GM12878 (cell line): ENCODE data around the gene CLK2. TPM values are rescaled to one million over a fixed set of nuclear protein-coding genes. Genes with fewer than 3 reads are reported as not detected.

ENCODE experiments used
- ATAC-seq: fragments of 200-7000 bp; cut with Tn5 transposase; 3 replicates; pipeline ENCODE4 v1.9.1; 2020; ENCODE audit warnings: mild to moderate bottlenecking, moderate library complexity
- BruUV-seq: library from RNA; stranded (reverse); fragments of 400-500 nt; replicated peaks from 2 replicates; lab custom pipeline; 2021; lab: Mats Ljungman, UMichigan
- CTCF ChIA-PET: fragments of 300-600 bp; sonication (Branson Sonifier 250); formaldehyde crosslinking; extraction: SDS; loops from one replicate; lab custom pipeline; 2021; ENCODE audit warnings: inconsistent platforms; lab: Yijun Ruan, JAX
- POLR2A ChIA-PET: fragments of 350-600 bp; formaldehyde crosslinking; extraction: SDS; loops from one replicate; lab custom pipeline; 2021; ENCODE audit warnings: inconsistent platforms; lab: Charles Lee
- RAD21 ChIA-PET: fragments of 300-600 bp; sonication (Branson Sonifier 250); formaldehyde crosslinking; loops from one replicate; lab custom pipeline; 2023; ENCODE audit warnings: antibody characterized with exemption; ENCODE audit not compliant: unreplicated experiment; lab: Charles Lee
- SMC1A ChIA-PET: fragments of 300-600 bp; sonication (Branson Sonifier 250); formaldehyde crosslinking; loops from one replicate; lab custom pipeline; 2023; ENCODE audit not compliant: unreplicated experiment, uncharacterized antibody; lab: Charles Lee
- DNase-seq: peaks from one replicate; pipeline ENCODE4 v3.0.0-alpha.2; 2011; ENCODE audit warnings: low read depth, low spot score
- FAIRE-seq: peaks from 3 replicates; lab custom pipeline; 2011; peaks lifted over from hg19 to GRCh38; lab: Jason Lieb, UNC
- H2AFZ ChIP-seq: 2 replicates; pipeline ENCODE4 v1.6.0; 2011; ENCODE audit warnings: low read depth, low read length, control low read depth; ENCODE audit not compliant: control insufficient read depth
- H3K27ac ChIP-seq: 2 replicates; pipeline ENCODE4 v1.5.1; 2011; ENCODE audit warnings: control low read depth; ENCODE audit not compliant: control insufficient read depth, insufficient read depth
- H3K27me3 ChIP-seq, 2 experiments: replicated peaks in 1 of 2; 2 replicates each; pipeline versions ENCODE4 v1.6.0 to v1.6.1; 2011; ENCODE audit warnings: low read length in 1 of 2; ENCODE audit not compliant: control insufficient read depth in 2 of 2, insufficient read depth in 2 of 2
- H3K36me3 ChIP-seq, 2 experiments: 2 replicates each; pipeline ENCODE4 v1.5.1; 2011; ENCODE audit warnings: low read length in 1 of 2; ENCODE audit not compliant: control insufficient read depth in 2 of 2, insufficient read depth in 2 of 2
- H3K4me1 ChIP-seq: 2 replicates; pipeline ENCODE4 v1.6.1; 2011; ENCODE audit warnings: mild to moderate bottlenecking, low read length, moderate library complexity, mixed read lengths; ENCODE audit not compliant: control insufficient read depth, insufficient read depth
- H3K4me2 ChIP-seq: 2 replicates; pipeline ENCODE4 v1.6.0; 2011; ENCODE audit warnings: control low read depth; ENCODE audit not compliant: control insufficient read depth, insufficient read depth
- H3K4me3 ChIP-seq: fragments of 200-600 bp; sonication (generic); 2 replicates; pipeline ENCODE4 v1.5.1; 2016
- H3K79me2 ChIP-seq: 2 replicates; pipeline ENCODE4 v1.6.0; 2011; ENCODE audit warnings: low read length; ENCODE audit not compliant: control insufficient read depth, insufficient read depth
- H3K9ac ChIP-seq: 2 replicates; pipeline ENCODE4 v1.8.0; 2011; ENCODE audit warnings: low read length, control low read depth, mixed read lengths; ENCODE audit not compliant: control insufficient read depth, insufficient read depth
- H3K9me3 ChIP-seq: replicated peaks from 3 replicates; pipeline ENCODE4 v1.5.1; 2011; ENCODE audit warnings: mild to moderate bottlenecking, low read length; ENCODE audit not compliant: control insufficient read depth, insufficient read depth
- H4K20me1 ChIP-seq: 2 replicates; pipeline ENCODE4 v1.6.0; 2011; ENCODE audit not compliant: control insufficient read depth, insufficient read depth
- ATF3 ChIP-seq: IDR thresholded peaks from 2 replicates; pipeline ENCODE4 v1.6.1; 2011; ENCODE audit warnings: low read depth, mild to moderate bottlenecking, low read length, moderate library complexity, borderline replicate concordance; ENCODE audit errors: extremely low read depth
- FOXM1 ChIP-seq: IDR thresholded peaks from 2 replicates; pipeline ENCODE4 v1.6.1; 2012; ENCODE audit warnings: low read depth, mild to moderate bottlenecking, inconsistent platforms, low read length, moderate library complexity
- HCFC1 ChIP-seq: fragments of 150-350 bp; IDR thresholded peaks from 2 replicates; pipeline ENCODE4 v1.6.1; 2014; ENCODE audit warnings: low read length
- IRF4 ChIP-seq: IDR thresholded peaks from 2 replicates; pipeline ENCODE4 v1.6.1; 2011; ENCODE audit warnings: low read depth, low read length
- MAX ChIP-seq: IDR thresholded peaks from 2 replicates; pipeline ENCODE4 v1.6.1; 2012; ENCODE audit warnings: low read depth, low read length, improper control_type of control experiment
- NFIC ChIP-seq: IDR thresholded peaks from 2 replicates; pipeline ENCODE4 v1.6.1; 2012; ENCODE audit warnings: low read depth, mild to moderate bottlenecking, inconsistent platforms, low read length, moderate library complexity
- RAD51 ChIP-seq: fragments of 450-650 bp; IDR thresholded peaks from 2 replicates; pipeline ENCODE4 v1.6.1; 2016; ENCODE audit warnings: moderate library complexity, mild to moderate bottlenecking, inconsistent platforms
- RUNX3 ChIP-seq: IDR thresholded peaks from 2 replicates; pipeline ENCODE4 v1.6.1; 2012; ENCODE audit warnings: low read length, inconsistent platforms
- SIX5 ChIP-seq: IDR thresholded peaks from 2 replicates; pipeline ENCODE4 v1.6.1; 2011; ENCODE audit warnings: mild to moderate bottlenecking, low read depth, low read length, moderate library complexity; ENCODE audit not compliant: severe bottlenecking
- USF1 ChIP-seq: IDR thresholded peaks from 2 replicates; pipeline ENCODE4 v1.6.1; 2011; ENCODE audit warnings: borderline replicate concordance, low read depth, mild to moderate bottlenecking, moderate library complexity, mixed read lengths, low read length; ENCODE audit not compliant: insufficient read depth; ENCODE audit errors: extremely low read length
- USF2 ChIP-seq: IDR thresholded peaks from 2 replicates; pipeline ENCODE4 v1.6.1; 2011; ENCODE audit warnings: low read depth, low read length, improper control_type of control experiment, borderline replicate concordance
- WRNIP1 ChIP-seq: IDR thresholded peaks from 2 replicates; pipeline ENCODE4 v1.6.1; 2011; ENCODE audit warnings: low read depth, low read length, improper control_type of control experiment, borderline replicate concordance
- YY1 ChIP-seq: IDR thresholded peaks from 2 replicates; pipeline ENCODE4 v1.6.1; 2011; ENCODE audit warnings: low read depth, mild to moderate bottlenecking, low read length
- ZNF687 ChIP-seq: fragments of 450-650 bp; IDR thresholded peaks from 2 replicates; pipeline ENCODE4 v1.6.1; 2017; ENCODE audit warnings: mild to moderate bottlenecking, moderate library complexity
- WGBS: methylation state at CpG from one replicate; pipeline ENCODE4 v1.1.6; 2016; ENCODE audit warnings: low lambda C conversion rate; ENCODE audit not compliant: insufficient replicate concordance, insufficient coverage; ENCODE audit errors: missing lambda C conversion rate; 5-methylcytosine and 5-hydroxymethylcytosine counted together
- in situ Hi-C: fragments of 300-500 bp; cut with MboI; formaldehyde crosslinking; loops from 9 replicates; pipeline ENCODE4 v1.14.3; 2018; ENCODE audit warnings: mixed read lengths
- intact Hi-C: fragments of 100-400 bp; cut with micrococcal nuclease; formaldehyde crosslinking; loops from one replicate; pipeline ENCODE4 v1.14.2; 2022; ENCODE audit not compliant: unreplicated experiment
- polyA plus RNA-seq, 11 experiments: library from polyadenylated mRNA; depleted of rRNA in 4 of 11; unstranded in 6 of 11; stranded (reverse) in 5 of 11; fragments of >200 nt; fragmentation: Nextera tagmentation in 4 of 11; fragmentation: Illumina TruSeq in 1 of 11; extraction: Ambion mirVana in 4 of 11; extraction: Trizol in 1 of 11; gene quantifications; 1 replicate in 1 of 11; 2 replicates in 10 of 11; pipeline versions ENCODE4 v1.2.1 to v1.2.3, GENCODE V29; 2011 to 2016; ENCODE audit warnings: inconsistent platforms in 2 of 11, missing spikeins in 2 of 11, low read depth in 1 of 11
- total RNA-seq, 4 experiments: library from RNA; depleted of rRNA in 3 of 4; stranded (reverse); fragments of >200 nt in 3 of 4; fragmentation: Illumina TruSeq in 1 of 4; extraction: Trizol in 1 of 4; gene quantifications; 2 replicates each; pipeline versions ENCODE4 v1.2.1 to v1.2.3, GENCODE V29; 2013 to 2021

Gene CLK2
- total and polyA plus RNA-seq, 10 of the 15 experiments (the other 5 are each of a cell fraction or from before 2014, with no cell fraction given): 11.1 to 83.7 (median 36.7) TPM

- H3K9me3 ChIP-seq: no peaks in the 10 kb centered on the region
- ChIA-PET CTCF (interaction anchor here (1.1 kb wide), 1 partner anchor 32 kb away, joined by 5 read pairs; no protein-coding TSS in a partner anchor), POLR2A (no interaction called here), RAD21 (no interaction called here), SMC1A (interaction anchor here (0.9 to 1.3 kb wide), 2 partner anchors 13 to 24 kb away, joined by 3 to 4 read pairs; no protein-coding TSS in a partner anchor)
- no peak for DNase-seq
- no peaks in the 10 kb centered on the region for H3K79me2 ChIP-seq
- no peak overlapping the region for H3K4me2 ChIP-seq
- TF ChIP-seq FOXM1 (no peak), ATF3 (peak; percentile 62; the same call in 1 of the 2 replicates), USF1 (peak; percentile 73), MAX (no peak), IRF4 (no peak), USF2 (peak; percentile 62), RUNX3 (peak; percentile 32; the same call in 1 of the 2 replicates), ZNF687 (no peak), NFIC (no peak), HCFC1 (peak; percentile 52), WRNIP1 (no peak), RAD51 (peak; percentile 89), SIX5 (peak; percentile 55), YY1 (peak; percentile 98)
- peaks cover 24% of the 10 kb centered on the region for H3K4me1 ChIP-seq
- FAIRE-seq: no peak
- H3K27ac ChIP-seq: no peak overlapping the region
- in situ Hi-C loops (no loop called here), intact Hi-C loops (no loop called here)
- peak; percentile 34 for ATAC-seq
- no peak overlapping the region for H3K9ac ChIP-seq
- H3K27me3 ChIP-seq: no peaks in the 10 kb centered on the region
- BruUV-seq: no TSS peak
- peak overlapping the region; percentile 60 for H2AFZ ChIP-seq
- no peak overlapping the region for H3K4me3 ChIP-seq
- H4K20me1 ChIP-seq: no peaks in the 10 kb centered on the region
- no peaks in the 10 kb centered on the region; a peak in 1 of 4 replicates for H3K36me3 ChIP-seq
- 0% methylated on average over 1 of the region's 1 CpG for WGBS
These were observed 53.7 kb downstream of the CLK2 start for GRCh38 chr1:155219592-155220031.
